ENCODE measurements around the gene TRABD2A.

DNA sequence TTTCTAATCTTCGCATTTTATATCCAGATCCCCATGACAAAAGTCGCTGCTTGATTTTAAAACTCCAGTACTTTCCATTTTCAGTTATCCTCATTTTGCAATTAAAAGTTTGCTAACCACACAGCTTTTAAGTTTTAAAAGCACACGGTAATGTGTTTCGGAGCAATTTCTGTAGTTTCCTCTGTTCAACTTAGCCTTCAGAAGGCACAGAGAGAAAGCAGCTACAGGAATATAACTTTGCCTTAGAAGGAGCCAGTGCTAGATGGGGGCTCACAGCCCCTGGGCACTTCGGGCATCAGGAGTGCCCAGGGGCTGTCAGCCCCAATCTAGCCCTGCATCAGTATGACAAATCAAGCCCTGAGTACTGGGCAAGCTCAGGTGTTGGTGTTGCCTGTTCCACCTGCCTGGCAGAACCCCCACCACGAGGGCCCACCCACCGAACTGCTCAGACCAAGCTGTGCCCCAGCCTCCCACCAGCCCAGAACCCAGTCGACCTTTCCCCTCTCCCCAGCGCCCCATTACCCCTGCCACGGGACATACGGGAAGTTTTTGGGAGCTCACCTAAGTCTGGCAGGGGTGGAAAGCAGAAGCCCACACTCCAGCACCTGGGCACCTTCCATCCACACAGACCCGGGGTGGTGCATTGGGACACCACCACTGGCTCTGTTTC is 47.3 kb downstream of the TRABD2A start:
- TF ChIP-seq, protein P1, sequence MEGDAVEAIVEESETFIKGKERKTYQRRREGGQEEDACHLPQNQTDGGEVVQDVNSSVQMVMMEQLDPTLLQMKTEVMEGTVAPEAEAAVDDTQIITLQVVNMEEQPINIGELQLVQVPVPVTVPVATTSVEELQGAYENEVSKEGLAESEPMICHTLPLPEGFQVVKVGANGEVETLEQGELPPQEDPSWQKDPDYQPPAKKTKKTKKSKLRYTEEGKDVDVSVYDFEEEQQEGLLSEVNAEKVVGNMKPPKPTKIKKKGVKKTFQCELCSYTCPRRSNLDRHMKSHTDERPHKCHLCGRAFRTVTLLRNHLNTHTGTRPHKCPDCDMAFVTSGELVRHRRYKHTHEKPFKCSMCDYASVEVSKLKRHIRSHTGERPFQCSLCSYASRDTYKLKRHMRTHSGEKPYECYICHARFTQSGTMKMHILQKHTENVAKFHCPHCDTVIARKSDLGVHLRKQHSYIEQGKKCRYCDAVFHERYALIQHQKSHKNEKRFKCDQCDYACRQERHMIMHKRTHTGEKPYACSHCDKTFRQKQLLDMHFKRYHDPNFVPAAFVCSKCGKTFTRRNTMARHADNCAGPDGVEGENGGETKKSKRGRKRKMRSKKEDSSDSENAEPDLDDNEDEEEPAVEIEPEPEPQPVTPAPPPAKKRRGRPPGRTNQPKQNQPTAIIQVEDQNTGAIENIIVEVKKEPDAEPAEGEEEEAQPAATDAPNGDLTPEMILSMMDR (conservative IDR thresholded peaks at IDR 0.05; ENCODE audit: low read length) = no peak
- no peak for TF ChIP-seq EZH2phosphoT487 (IDR thresholded peaks at IDR 0.05; ENCODE audit: borderline replicate concordance)

Measured in Loucy (cell line).